ENCODE results near the gene PABPC4L.

GRCh38 chr4:134243742-134244713 is 42.4 kb upstream of the PABPC4L start:
- TF ChIP-seq CTCF (IDR thresholded peaks at IDR 0.05) (no peak), ZFX (IDR thresholded peaks at IDR 0.05; ENCODE audit: borderline replicate concordance) (no peak)

All from 22Rv1 (cell line).